AG09309 (cell line): Measurements from ENCODE around the gene CEL.

Experiments used
- DNase-seq: peaks from one replicate; pipeline ENCODE4 v3.0.0-alpha.2; 2010; ENCODE audit warnings: low read depth
- H3K4me3 ChIP-seq: 2 replicates; pipeline ENCODE4 v1.5.1; 2011; ENCODE audit warnings: mild to moderate bottlenecking, low read depth, low read length, moderate library complexity; ENCODE audit not compliant: control insufficient read depth
- TF ChIP-seq, protein P1 (sequence below): IDR thresholded peaks from 2 replicates; pipeline ENCODE4 v1.5.1; 2011; ENCODE audit warnings: mild to moderate bottlenecking, low read depth, low read length, inconsistent platforms; ENCODE audit not compliant: insufficient read depth, control insufficient read depth; ENCODE audit errors: missing control alignments

The CEL gene

DNA sequence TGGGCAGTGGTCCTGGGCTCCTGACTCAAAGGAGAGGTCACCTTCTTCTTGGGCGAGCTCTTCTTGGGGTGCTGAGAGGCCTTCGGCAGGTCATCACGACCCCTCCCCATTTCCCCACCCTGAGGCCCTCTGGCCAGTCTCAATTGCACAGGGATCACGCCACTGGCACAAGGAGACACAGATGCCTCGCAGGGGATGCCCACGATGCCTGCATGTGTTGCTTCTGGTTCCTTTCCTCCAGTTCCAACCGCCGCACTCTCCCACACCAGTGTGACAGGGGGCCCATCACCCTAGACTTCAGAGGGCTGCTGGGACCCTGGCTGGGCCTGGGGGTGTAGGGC is 1.3 kb downstream of the CEL start:
- DNase-seq, result no peak
- no peak overlapping the region for H3K4me3 ChIP-seq
- TF ChIP-seq, protein P1, sequence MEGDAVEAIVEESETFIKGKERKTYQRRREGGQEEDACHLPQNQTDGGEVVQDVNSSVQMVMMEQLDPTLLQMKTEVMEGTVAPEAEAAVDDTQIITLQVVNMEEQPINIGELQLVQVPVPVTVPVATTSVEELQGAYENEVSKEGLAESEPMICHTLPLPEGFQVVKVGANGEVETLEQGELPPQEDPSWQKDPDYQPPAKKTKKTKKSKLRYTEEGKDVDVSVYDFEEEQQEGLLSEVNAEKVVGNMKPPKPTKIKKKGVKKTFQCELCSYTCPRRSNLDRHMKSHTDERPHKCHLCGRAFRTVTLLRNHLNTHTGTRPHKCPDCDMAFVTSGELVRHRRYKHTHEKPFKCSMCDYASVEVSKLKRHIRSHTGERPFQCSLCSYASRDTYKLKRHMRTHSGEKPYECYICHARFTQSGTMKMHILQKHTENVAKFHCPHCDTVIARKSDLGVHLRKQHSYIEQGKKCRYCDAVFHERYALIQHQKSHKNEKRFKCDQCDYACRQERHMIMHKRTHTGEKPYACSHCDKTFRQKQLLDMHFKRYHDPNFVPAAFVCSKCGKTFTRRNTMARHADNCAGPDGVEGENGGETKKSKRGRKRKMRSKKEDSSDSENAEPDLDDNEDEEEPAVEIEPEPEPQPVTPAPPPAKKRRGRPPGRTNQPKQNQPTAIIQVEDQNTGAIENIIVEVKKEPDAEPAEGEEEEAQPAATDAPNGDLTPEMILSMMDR, result no peak

DNA sequence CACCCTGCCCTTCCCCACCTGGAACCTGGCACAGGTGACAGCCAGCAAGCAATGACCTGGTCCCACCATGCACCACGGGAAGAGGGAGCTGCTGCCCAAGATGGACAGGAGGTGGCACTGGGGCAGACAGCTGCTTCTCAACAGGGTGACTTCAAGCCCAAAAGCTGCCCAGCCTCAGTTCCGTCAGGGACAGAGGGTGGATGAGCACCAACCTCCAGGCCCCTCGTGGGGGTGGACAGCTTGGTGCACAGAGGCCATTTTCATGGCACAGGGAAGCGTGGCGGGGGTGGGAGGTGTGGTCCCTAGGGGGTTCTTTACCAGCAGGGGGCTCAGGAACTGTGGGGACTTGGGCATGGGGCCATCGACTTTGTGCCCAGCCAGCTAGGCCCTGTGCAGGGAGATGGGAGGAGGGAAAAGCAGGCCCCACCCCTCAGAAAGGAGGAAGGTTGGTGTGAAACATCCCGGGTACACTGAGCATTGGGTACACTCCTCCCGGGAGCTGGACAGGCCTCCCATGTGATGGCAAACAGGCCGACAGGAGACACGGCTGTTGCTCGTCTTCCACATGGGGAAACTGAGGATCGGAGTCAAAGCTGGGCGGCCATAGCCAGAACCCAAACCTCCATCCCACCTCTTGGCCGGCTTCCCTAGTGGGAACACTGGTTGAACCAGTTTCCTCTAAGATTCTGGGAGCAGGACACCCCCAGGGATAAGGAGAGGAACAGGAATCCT is 1.9 kb downstream of the CEL start:
- no peak overlapping the region for H3K4me3 ChIP-seq
- DNase-seq, result no peak
- TF ChIP-seq, protein P1, result no peak

DNA sequence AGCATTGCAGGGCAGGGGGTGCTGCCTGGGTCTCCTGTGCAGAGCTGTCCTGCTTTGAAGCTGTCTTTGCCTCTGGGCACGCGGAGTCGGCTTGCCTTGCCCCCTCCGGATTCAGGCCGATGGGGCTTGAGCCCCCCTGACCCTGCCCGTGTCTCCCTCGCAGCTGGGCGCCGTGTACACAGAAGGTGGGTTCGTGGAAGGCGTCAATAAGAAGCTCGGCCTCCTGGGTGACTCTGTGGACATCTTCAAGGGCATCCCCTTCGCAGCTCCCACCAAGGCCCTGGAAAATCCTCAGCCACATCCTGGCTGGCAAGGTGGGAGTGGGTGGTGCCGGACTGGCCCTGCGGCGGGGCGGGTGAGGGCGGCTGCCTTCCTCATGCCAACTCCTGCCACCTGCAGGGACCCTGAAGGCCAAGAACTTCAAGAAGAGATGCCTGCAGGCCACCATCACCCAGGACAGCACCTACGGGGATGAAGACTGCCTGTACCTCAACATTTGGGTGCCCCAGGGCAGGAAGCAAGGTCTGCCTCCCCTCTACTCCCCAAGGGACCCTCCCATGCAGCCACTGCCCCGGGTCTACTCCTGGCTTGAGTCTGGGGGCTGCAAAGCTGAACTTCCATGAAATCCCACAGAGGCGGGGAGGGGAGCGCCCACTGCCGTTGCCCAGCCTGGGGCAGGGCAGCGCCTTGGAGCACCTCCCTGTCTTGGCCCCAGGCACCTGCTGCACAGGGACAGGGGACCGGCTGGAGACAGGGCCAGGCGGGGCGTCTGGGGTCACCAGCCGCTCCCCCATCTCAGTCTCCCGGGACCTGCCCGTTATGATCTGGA is 2.7 kb downstream of the CEL start:
- no peak overlapping the region for H3K4me3 ChIP-seq
- no peak for DNase-seq
- TF ChIP-seq, protein P1, result no peak

DNA sequence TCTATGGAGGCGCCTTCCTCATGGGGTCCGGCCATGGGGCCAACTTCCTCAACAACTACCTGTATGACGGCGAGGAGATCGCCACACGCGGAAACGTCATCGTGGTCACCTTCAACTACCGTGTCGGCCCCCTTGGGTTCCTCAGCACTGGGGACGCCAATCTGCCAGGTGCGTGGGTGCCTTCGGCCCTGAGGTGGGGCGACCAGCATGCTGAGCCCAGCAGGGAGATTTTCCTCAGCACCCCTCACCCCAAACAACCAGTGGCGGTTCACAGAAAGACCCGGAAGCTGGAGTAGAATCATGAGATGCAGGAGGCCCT is 3.2 kb downstream of the CEL start:
- H3K4me3 ChIP-seq, result no peak overlapping the region
- TF ChIP-seq, protein P1, result no peak

DNA sequence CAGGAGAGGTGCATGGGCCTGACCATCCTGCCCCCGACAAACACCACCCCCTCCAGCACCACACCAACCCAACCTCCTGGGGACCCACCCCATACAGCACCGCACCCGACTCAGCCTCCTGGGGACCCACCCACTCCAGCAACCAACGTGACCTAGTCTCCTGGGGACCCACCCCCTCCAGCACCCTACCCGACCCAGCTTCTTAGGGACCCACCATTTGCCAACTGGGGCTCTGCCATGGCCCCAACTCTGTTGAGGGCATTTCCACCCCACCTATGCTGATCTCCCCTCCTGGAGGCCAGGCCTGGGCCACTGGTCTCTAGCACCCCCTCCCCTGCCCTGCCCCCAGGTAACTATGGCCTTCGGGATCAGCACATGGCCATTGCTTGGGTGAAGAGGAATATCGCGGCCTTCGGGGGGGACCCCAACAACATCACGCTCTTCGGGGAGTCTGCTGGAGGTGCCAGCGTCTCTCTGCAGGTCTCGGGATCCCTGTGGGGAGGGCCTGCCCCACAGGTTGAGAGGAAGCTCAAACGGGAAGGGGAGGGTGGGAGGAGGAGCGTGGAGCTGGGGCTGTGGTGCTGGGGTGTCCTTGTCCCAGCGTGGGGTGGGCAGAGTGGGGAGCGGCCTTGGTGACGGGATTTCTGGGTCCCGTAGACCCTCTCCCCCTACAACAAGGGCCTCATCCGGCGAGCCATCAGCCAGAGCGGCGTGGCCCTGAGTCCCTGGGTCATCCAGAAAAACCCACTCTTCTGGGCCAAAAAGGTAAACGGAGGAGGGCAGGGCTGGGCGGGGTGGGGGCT is 4.6 kb downstream of the CEL start:
- no peak for DNase-seq
- H3K4me3 ChIP-seq, result no peak overlapping the region
- TF ChIP-seq, protein P1, result no peak

More for the DNA sequence above, 3.2 kb downstream of the CEL start:
- DNase-seq, result no peak

DNA sequence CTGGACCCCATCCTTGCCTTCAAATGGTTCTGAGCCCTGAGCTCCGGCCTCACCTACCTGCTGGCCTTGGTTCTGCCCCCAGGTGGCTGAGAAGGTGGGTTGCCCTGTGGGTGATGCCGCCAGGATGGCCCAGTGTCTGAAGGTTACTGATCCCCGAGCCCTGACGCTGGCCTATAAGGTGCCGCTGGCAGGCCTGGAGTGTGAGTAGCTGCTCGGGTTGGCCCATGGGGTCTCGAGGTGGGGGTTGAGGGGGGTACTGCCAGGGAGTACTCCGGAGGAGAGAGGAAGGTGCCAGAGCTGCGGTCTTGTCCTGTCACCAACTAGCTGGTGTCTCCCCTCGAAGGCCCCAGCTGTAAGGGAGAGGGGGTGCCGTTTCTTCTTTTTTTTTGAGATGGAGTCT is 5.2 kb downstream of the CEL start:
- DNase-seq, result no peak
- no peak overlapping the region for H3K4me3 ChIP-seq
- TF ChIP-seq, protein P1, result no peak
